HEK293 (cell line): ENCODE measurements around the gene FSTL4.
A peak's percentile ranks its signal among the peaks of the same experiment; 100 is the strongest.

Experiments
- CTCF ChIA-PET: fragments of 350-600 bp; formaldehyde crosslinking; extraction: SDS; loops from one replicate; lab custom pipeline; 2021; ENCODE audit warnings: antibody characterized with exemption; lab: Yijun Ruan, JAX
- POLR2A ChIA-PET: fragments of 300-600 bp; formaldehyde crosslinking; extraction: SDS; loops from one replicate; lab custom pipeline; 2020; ENCODE audit warnings: antibody characterized with exemption, inconsistent platforms; lab: Yijun Ruan, JAX
- H3K27ac ChIP-seq: fragments of 200-500 bp; sonication (Bioruptor generic); 2 replicates; pipeline ENCODE4 v1.5.1; 2014; ENCODE audit warnings: low read depth, low read length, control low read depth, inconsistent platforms; ENCODE audit errors: extremely low read depth
- H3K36me3 ChIP-seq, 2 experiments: fragments of 200-500 bp in 1 of 2; sonication (Bioruptor generic) in 1 of 2; 1 replicate in 1 of 2; 2 replicates in 1 of 2; pipeline ENCODE4 v1.5.1; 2014 to 2017; ENCODE audit warnings: inconsistent platforms in 2 of 2, low read length in 2 of 2; ENCODE audit not compliant: control insufficient read depth in 2 of 2, insufficient read depth in 1 of 2
- H3K4me1 ChIP-seq: fragments of 200-500 bp; sonication (Bioruptor generic); 2 replicates; pipeline ENCODE4 v1.5.1; 2014; ENCODE audit warnings: mild to moderate bottlenecking, low read length, inconsistent platforms; ENCODE audit not compliant: control insufficient read depth, insufficient read depth
- H3K4me3 ChIP-seq: 2 replicates; pipeline ENCODE4 v1.5.1; 2011; ENCODE audit warnings: low read depth, mild to moderate bottlenecking, control low read depth, low read length, moderate library complexity
- H3K9me3 ChIP-seq: fragments of 200-500 bp; sonication (Bioruptor generic); 2 replicates; pipeline ENCODE4 v1.5.1; 2014; ENCODE audit warnings: low read depth, low read length, inconsistent platforms; ENCODE audit not compliant: control insufficient read depth, insufficient read depth
- PRDM2 ChIP-seq: fragments of 450-650 bp; formaldehyde crosslinking; IDR thresholded peaks from 2 replicates; pipeline ENCODE4 v1.5.1; 2016; ENCODE audit warnings: missing biosample characterization, missing genetic modification characterization, borderline replicate concordance
- REST ChIP-seq: fragments of 450-650 bp; formaldehyde crosslinking; IDR thresholded peaks from 2 replicates; pipeline ENCODE4 v1.5.1; 2016; ENCODE audit warnings: missing biosample characterization, missing genetic modification characterization
- ZNF48 ChIP-seq: fragments of 450-650 bp; formaldehyde crosslinking; IDR thresholded peaks from 2 replicates; pipeline ENCODE4 v1.5.1; 2016; ENCODE audit warnings: missing biosample characterization, missing genetic modification characterization
- ZNF558 ChIP-seq: fragments of 450-650 bp; formaldehyde crosslinking; IDR thresholded peaks from 2 replicates; pipeline ENCODE4 v1.5.1; 2016; ENCODE audit warnings: missing biosample characterization, missing genetic modification characterization
- ZNF645 ChIP-seq: fragments of 450-650 bp; formaldehyde crosslinking; IDR thresholded peaks from 2 replicates; pipeline ENCODE4; 2016; ENCODE audit warnings: missing biosample characterization, missing genetic modification characterization
- TF ChIP-seq, protein P1 (sequence below): fragments of 450-650 bp; formaldehyde crosslinking; IDR thresholded peaks from 2 replicates; pipeline ENCODE4 v1.5.1; 2016; ENCODE audit warnings: missing biosample characterization, missing genetic modification characterization

The FSTL4 gene

GRCh38 chr5:133520991-133521706 lies 91.2 kb downstream of the FSTL4 start:
- ChIA-PET POLR2A (no interaction called here), CTCF (interaction anchor here (0.7 kb wide), 1 partner anchor 125 kb away, joined by 3 read pairs; no protein-coding TSS in a partner anchor)

More at GRCh38 chr5:133520991-133521706, 91.2 kb downstream of the FSTL4 start:
- peaks cover 13% of the 10 kb centered on the region for H3K4me1 ChIP-seq
- H3K36me3 ChIP-seq, result no peaks in the 10 kb centered on the region
- H3K27ac ChIP-seq, result no peak overlapping the region
- TF ChIP-seq ZNF48 (tag by site-specific recombination) (no peak), ZNF645 (tag by site-specific recombination) (no peak), ZNF558 (tag by site-specific recombination) (no peak), REST (tag by site-specific recombination) (peak; percentile 83), PRDM2 (tag by site-specific recombination) (no peak)
- TF ChIP-seq, protein P1, sequence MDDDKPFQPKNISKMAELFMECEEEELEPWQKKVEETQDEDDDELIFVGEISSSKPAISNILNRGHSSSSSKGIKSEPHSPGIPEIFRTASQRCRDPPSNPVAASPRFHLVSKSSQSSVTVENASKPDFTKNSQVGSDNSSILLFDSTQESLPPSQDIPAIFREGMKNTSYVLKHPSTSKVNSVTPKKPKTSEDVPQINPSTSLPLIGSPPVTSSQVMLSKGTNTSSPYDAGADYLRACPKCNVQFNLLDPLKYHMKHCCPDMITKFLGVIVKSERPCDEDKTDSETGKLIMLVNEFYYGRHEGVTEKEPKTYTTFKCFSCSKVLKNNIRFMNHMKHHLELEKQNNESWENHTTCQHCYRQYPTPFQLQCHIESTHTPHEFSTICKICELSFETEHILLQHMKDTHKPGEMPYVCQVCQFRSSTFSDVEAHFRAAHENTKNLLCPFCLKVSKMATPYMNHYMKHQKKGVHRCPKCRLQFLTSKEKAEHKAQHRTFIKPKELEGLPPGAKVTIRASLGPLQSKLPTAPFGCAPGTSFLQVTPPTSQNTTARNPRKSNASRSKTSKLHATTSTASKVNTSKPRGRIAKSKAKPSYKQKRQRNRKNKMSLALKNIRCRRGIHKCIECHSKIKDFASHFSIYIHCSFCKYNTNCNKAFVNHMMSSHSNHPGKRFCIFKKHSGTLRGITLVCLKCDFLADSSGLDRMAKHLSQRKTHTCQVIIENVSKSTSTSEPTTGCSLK (tag by site-specific recombination), result no peak
- H3K9me3 ChIP-seq, result no peaks in the 10 kb centered on the region
- H3K4me3 ChIP-seq, result no peak overlapping the region
